Measurements from ENCODE around the gene SLC47A2.

GRCh38 chr17:19705201-19705600, 11.2 kb downstream of the SLC47A2 start:
- TF ChIP-seq CTCF (IDR thresholded peaks at IDR 0.05) (no peak), POLR2A (IDR thresholded peaks at IDR 0.05) (no peak)
